Measurements from ENCODE around the gene TUBB4A. TPM values are rescaled to one million over a fixed set of nuclear protein-coding genes. Genes with fewer than 3 reads are reported as not detected.

The TUBB4A gene
- total and polyA plus RNA-seq, 10 of the 15 experiments (the other 5 are each of a cell fraction or from before 2014, with no cell fraction given): 0.29 to 22.4 (median 3.8) TPM

DNA sequence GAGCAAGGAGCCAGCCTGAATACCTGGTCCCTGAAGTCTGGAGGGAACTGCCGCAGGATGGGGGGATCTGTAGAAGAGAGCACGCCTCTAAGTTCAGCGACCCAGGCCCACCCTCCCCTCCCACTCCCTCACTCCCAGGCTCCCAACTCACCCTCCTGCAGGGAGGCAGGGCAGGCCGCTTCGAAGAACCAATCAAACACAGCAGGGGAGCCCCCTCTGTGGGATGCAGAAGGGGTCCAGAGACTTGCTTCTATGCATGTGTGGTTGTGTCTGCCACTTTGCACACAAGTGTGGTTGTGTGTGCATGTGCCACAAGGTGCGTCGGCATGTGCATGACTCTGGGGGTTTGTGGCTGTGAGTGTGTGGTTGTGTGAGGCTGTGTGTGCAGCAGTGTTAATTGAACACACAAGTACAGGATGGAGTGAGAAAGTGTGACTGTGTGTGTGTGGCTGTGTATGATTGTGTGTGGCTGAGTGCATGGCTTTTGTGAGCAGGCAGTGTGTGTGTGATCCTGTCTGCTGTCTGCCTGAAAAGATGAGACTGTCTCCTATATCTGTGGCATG lies 22.2 kb downstream of the TUBB4A start (continued):
- TF ChIP-seq, protein P1, sequence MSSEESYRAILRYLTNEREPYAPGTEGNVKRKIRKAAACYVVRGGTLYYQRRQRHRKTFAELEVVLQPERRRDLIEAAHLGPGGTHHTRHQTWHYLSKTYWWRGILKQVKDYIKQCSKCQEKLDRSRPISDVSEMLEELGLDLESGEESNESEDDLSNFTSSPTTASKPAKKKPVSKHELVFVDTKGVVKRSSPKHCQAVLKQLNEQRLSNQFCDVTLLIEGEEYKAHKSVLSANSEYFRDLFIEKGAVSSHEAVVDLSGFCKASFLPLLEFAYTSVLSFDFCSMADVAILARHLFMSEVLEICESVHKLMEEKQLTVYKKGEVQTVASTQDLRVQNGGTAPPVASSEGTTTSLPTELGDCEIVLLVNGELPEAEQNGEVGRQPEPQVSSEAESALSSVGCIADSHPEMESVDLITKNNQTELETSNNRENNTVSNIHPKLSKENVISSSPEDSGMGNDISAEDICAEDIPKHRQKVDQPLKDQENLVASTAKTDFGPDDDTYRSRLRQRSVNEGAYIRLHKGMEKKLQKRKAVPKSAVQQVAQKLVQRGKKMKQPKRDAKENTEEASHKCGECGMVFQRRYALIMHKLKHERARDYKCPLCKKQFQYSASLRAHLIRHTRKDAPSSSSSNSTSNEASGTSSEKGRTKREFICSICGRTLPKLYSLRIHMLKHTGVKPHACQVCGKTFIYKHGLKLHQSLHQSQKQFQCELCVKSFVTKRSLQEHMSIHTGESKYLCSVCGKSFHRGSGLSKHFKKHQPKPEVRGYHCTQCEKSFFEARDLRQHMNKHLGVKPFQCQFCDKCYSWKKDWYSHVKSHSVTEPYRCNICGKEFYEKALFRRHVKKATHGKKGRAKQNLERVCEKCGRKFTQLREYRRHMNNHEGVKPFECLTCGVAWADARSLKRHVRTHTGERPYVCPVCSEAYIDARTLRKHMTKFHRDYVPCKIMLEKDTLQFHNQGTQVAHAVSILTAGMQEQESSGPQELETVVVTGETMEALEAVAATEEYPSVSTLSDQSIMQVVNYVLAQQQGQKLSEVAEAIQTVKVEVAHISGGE (CRISPR knock-in tag; IDR thresholded peaks at IDR 0.05): no peak
- no peak for TF ChIP-seq NFYA (IDR thresholded peaks at IDR 0.05; ENCODE audit: borderline replicate concordance, low read depth, low read length)
- TF ChIP-seq SUPT20H (IDR thresholded peaks at IDR 0.05; ENCODE audit: borderline replicate concordance, control insufficient read depth, low read depth, low read length): no peak
- no peak for TF ChIP-seq RBBP5 (conservative IDR thresholded peaks at IDR 0.05)
- no peak for TF ChIP-seq POLR2AphosphoS2 (IDR thresholded peaks at IDR 0.05; ENCODE audit: low read depth, low read length)

DNA sequence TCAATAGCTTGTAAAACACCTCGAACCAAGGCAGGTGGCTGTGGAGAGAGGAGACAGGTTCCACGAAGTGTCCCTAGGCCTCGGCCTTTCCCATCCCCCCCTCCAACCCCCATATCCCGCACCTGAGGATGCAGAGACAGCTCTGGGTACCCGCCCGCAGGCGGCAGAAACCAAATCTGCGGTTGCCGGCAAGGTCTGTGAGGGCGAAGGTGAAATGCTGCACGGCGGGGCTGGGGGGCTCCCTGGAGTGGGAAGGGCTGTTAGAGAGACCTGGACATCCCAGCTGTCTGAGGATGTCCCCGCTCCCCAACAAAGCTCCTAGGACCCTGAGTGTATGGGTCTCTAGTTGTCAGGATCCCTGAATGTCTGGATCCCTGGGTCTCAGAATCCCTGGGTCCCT lies 23.3 kb downstream of the TUBB4A start:
- 92% methylated on average over 13 of the region's 13 CpGs for WGBS (ENCODE audit: insufficient coverage, insufficient replicate concordance, low lambda C conversion rate, missing lambda C conversion rate)
- CTCF ChIA-PET: no interaction called here
- no peak overlapping the region for H3K4me3 ChIP-seq
- POLR2A ChIA-PET: interaction anchor here (0.6 to 1.0 kb wide), 2 partner anchors 11 to 50 kb away, joined by 4 read pairs; no protein-coding TSS in a partner anchor
- no peak overlapping the region for H2AFZ ChIP-seq (ENCODE audit: control insufficient read depth, low read depth, low read length)
- peaks cover 16% of the 10 kb centered on the region for H3K79me2 ChIP-seq (ENCODE audit: control insufficient read depth, insufficient read depth, low read length)
- SMC1A ChIA-PET (ENCODE audit: uncharacterized antibody, unreplicated experiment): no interaction called here
- BruUV-seq (replicated peaks): no TSS peak
- in situ Hi-C loops (cut with MboI): no loop called here
- no peak overlapping the region for H3K9ac ChIP-seq (ENCODE audit: control insufficient read depth, insufficient read depth, low read length)
- DNase-seq (ENCODE audit: low read depth, low spot score) (no peak), FAIRE-seq (no peak), ATAC-seq (no peak)
- H3K27me3 ChIP-seq (replicated peaks in 1 of 2; ENCODE audit: control insufficient read depth in 2 of 2, insufficient read depth in 2 of 2, low read length in 1 of 2): no peaks in the 10 kb centered on the region
- H3K9me3 ChIP-seq (replicated peaks; ENCODE audit: control insufficient read depth, insufficient read depth, low read length): no peaks in the 10 kb centered on the region; the same call in 2 of the 3 replicates
- RAD21 ChIA-PET (ENCODE audit: unreplicated experiment): no interaction called here
- H4K20me1 ChIP-seq (ENCODE audit: control insufficient read depth, insufficient read depth): no peaks in the 10 kb centered on the region
- H3K27ac ChIP-seq (ENCODE audit: control insufficient read depth, insufficient read depth): no peak overlapping the region
- intact Hi-C loops (cut with micrococcal nuclease; ENCODE audit: unreplicated experiment): no loop called here
- H3K36me3 ChIP-seq (ENCODE audit: control insufficient read depth in 2 of 2, insufficient read depth in 2 of 2, low read length in 1 of 2): peaks cover 8 to 17% of the 10 kb centered on the region in 2 experiments; a peak in 3 of 4 replicates
- H3K4me2 ChIP-seq (ENCODE audit: control insufficient read depth, insufficient read depth): no peak overlapping the region
- peaks cover 10% of the 10 kb centered on the region for H3K4me1 ChIP-seq (ENCODE audit: control insufficient read depth, insufficient read depth, low read length)
- TF ChIP-seq EGR1 (IDR thresholded peaks at IDR 0.05; ENCODE audit: borderline replicate concordance in 1 of 2, low read depth in 2 of 2, low read length in 2 of 2): no peak
- no peak for TF ChIP-seq SREBF1 (IDR thresholded peaks at IDR 0.05; ENCODE audit: low read length)
- no peak for TF ChIP-seq CEBPZ (IDR thresholded peaks at IDR 0.05; ENCODE audit: low read depth, low read length)
- no peak for TF ChIP-seq ZZZ3 (IDR thresholded peaks at IDR 0.05; ENCODE audit: control insufficient read depth, insufficient read length, low read depth)
- no peak for TF ChIP-seq BCLAF1 (IDR thresholded peaks at IDR 0.05)
- no peak for TF ChIP-seq STAT1 (conservative IDR thresholded peaks at IDR 0.05)
- no peak for TF ChIP-seq BACH1 (IDR thresholded peaks at IDR 0.05; ENCODE audit: borderline replicate concordance)
- no peak for TF ChIP-seq MEF2B (IDR thresholded peaks at IDR 0.05; ENCODE audit: partially characterized antibody, poor library complexity, severe bottlenecking)

Measured in GM12878 (cell line).